ENCODE data around the gene TENM4. TPM values are rescaled to one million over a fixed set of nuclear protein-coding genes. Genes with fewer than 3 reads are reported as not detected.

The TENM4 gene
- polyA plus RNA-seq, 1 experiment: 0.39 TPM

DNA sequence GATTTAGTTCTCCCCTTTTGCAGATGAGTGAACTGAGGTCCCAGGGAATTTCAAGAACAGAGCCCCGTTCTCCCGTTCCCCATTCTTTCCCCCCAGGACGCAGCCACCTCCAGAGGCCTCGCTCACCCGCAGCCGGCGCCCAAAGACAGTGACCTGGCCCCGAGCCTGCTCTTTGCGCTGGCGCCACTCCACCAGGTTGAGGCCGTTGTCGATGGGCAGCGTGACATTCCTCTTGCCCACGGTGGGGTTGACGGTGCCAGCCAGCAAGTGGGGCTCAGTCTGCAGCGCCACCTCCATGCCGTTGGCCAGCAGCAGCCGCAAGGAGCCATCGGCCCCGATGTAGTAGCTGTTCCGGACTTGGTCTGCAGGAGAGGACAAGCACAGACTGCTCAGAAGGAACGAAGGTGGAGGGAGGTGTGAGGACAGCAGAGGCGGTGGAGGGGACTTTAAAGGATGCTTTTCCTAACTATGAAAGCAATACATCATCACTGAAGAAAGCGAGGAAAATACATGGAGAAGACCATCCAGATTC, 764.7 kb downstream of the TENM4 start:
- POLR2A ChIA-PET: no interaction called here
- H3K36me3 ChIP-seq (ENCODE audit: control insufficient read depth, insufficient read depth, low read length): no peaks in the 10 kb centered on the region
- TF ChIP-seq, protein P1, sequence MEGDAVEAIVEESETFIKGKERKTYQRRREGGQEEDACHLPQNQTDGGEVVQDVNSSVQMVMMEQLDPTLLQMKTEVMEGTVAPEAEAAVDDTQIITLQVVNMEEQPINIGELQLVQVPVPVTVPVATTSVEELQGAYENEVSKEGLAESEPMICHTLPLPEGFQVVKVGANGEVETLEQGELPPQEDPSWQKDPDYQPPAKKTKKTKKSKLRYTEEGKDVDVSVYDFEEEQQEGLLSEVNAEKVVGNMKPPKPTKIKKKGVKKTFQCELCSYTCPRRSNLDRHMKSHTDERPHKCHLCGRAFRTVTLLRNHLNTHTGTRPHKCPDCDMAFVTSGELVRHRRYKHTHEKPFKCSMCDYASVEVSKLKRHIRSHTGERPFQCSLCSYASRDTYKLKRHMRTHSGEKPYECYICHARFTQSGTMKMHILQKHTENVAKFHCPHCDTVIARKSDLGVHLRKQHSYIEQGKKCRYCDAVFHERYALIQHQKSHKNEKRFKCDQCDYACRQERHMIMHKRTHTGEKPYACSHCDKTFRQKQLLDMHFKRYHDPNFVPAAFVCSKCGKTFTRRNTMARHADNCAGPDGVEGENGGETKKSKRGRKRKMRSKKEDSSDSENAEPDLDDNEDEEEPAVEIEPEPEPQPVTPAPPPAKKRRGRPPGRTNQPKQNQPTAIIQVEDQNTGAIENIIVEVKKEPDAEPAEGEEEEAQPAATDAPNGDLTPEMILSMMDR (IDR thresholded peaks at IDR 0.05; ENCODE audit: insufficient read depth, low read depth, low read length): no peak
- CTCF ChIA-PET: interaction anchor here (1.9 kb wide), 1 partner anchor 30 kb away, joined by 7 read pairs; no protein-coding TSS in a partner anchor
- no peak for DNase-seq (ENCODE audit: low read depth)
- H3K27me3 ChIP-seq (ENCODE audit: control insufficient read depth, insufficient read depth, low read length): no peaks in the 10 kb centered on the region
- no peak overlapping the region for H3K4me3 ChIP-seq (ENCODE audit: low read depth, low read length)

DNA sequence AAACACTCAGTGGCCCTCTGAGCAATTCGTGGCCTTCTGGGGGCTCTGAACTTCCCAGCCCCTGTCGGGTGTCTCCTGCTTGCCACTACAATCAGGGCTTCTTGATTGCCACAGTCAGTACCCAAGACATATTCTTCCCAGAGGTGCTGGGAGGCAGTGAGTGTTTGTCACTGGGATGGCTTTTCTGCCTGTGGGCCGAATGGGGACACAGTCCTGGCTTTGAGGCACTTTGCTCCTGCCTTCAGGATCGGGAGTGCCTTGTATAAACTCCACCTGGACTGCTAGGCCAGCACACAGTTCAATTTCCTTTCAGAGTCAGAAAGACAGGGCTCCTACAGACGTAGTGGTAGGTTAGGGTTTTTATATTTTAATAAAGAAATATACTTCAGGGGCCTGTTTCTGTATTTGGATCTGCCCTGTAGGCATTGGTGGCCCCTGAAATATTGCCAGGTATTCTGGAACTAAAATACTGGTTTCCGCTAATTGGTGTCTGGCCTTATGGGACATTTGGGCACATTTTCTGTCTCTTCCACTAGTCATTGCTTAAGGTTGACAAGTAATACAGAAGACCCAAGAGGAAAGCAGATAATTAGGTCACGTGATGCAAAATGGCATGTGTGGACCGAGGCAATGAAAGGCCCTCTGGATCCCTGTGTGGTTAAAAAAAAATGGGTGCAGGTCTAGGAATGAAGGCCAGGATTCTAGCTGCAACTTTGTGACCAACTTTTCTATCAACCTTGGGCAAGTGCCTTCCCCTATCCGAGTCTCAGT, 767.8 kb downstream of the TENM4 start:
- Histone ChIP-seq H3K4me3 (ENCODE audit: low read depth, low read length) (no peak overlapping the region), H3K27me3 (ENCODE audit: control insufficient read depth, insufficient read depth, low read length) (no peaks in the 10 kb centered on the region), H3K36me3 (ENCODE audit: control insufficient read depth, insufficient read depth, low read length) (no peaks in the 10 kb centered on the region)
- TF ChIP-seq, protein P1 (IDR thresholded peaks at IDR 0.05; ENCODE audit: insufficient read depth, low read depth, low read length): no peak
- DNase-seq (ENCODE audit: low read depth): no peak
- ChIA-PET POLR2A (no interaction called here), CTCF (interaction anchor here (1.4 kb wide), 1 partner anchor 27 kb away, joined by 5 read pairs; no protein-coding TSS in a partner anchor)

DNA sequence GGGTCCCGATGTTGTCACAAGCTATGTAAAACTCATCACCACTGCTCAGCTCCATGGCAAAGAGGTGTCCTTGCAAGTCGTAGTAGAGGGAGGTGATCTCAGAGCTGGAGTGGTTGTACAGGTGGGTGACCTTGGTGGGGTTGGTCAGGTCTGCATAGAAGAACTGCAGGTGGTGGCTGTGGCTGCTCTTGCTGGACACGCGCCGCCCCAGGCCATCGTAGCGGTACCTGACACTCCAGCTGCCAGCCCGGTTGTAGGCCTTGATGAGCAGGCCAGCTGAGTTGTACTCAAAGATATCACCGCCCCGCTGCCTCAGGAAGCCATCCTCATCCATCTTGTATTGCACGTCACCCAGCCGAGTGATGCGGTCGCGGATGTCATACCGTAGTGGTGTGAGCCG, 771.6 kb downstream of the TENM4 start:
- Histone ChIP-seq H3K4me3 (ENCODE audit: low read depth, low read length) (no peak overlapping the region), H3K27me3 (ENCODE audit: control insufficient read depth, insufficient read depth, low read length) (no peaks in the 10 kb centered on the region), H3K36me3 (ENCODE audit: control insufficient read depth, insufficient read depth, low read length) (no peaks in the 10 kb centered on the region)
- TF ChIP-seq, protein P1 (IDR thresholded peaks at IDR 0.05; ENCODE audit: insufficient read depth, low read depth, low read length): no peak
- POLR2A ChIA-PET: no interaction called here
- CTCF ChIA-PET: interaction anchor here (1.0 to 1.5 kb wide), 3 partner anchors 16 to 24 kb away, joined by 3 to 5 read pairs (median 3); no protein-coding TSS in a partner anchor
- DNase-seq (ENCODE audit: low read depth): no peak

DNA sequence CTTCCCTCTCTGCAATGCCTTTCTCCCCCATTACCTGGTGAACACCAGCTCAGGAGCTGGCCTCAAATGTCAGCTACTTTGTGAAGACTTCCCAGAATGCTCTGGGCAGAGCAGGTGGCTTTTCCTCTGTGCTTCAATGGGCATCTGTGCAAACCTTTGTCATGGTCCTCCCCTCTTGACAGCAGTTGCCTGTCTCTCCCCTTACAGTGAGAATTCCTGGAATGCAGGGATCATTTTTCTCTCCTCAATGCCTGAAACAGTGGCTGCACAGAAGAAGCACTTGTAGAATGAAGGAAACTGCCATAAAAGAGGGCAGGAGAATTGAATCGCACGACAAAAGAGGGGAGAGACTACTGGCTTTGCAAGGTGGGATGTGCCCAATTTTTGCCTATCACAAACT, 773.4 kb downstream of the TENM4 start:
- POLR2A ChIA-PET: no interaction called here
- no peak for DNase-seq (ENCODE audit: low read depth)
- CTCF ChIA-PET: interaction anchor here (1.4 kb wide), 1 partner anchor 13 kb away, joined by 3 read pairs; no protein-coding TSS in a partner anchor
- TF ChIP-seq, protein P1 (IDR thresholded peaks at IDR 0.05; ENCODE audit: insufficient read depth, low read depth, low read length): no peak
- no peak overlapping the region for H3K4me3 ChIP-seq (ENCODE audit: low read depth, low read length)
- no peaks in the 10 kb centered on the region for H3K27me3 ChIP-seq (ENCODE audit: control insufficient read depth, insufficient read depth, low read length)
- no peaks in the 10 kb centered on the region for H3K36me3 ChIP-seq (ENCODE audit: control insufficient read depth, insufficient read depth, low read length)

DNA sequence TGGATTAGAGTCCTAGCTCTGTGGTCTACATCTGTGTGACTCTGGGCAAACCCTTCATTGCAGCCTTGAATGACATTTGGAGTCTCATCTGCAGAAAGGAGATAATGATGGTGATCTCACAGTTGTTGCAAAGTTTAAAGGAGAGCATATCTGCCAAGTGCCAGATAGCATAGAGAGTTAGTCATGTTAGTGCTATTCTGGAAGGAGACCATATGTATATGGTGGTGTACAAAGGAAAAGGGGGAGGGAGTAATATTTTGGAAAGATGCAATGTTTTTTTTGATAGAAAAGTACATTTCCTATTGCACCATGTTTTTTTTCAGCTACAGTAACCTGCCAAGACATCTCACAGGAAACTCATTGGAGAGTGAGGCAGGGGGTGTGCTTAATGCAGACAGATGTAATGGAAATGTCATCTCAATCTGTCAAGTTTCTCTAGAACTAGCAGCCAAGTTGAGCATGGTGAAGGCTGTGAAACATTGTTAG, 774.1 kb downstream of the TENM4 start:
- TF ChIP-seq, protein P1 (IDR thresholded peaks at IDR 0.05; ENCODE audit: insufficient read depth, low read depth, low read length): no peak
- H3K4me3 ChIP-seq (ENCODE audit: low read depth, low read length): no peak overlapping the region
- no peaks in the 10 kb centered on the region for H3K36me3 ChIP-seq (ENCODE audit: control insufficient read depth, insufficient read depth, low read length)
- H3K27me3 ChIP-seq (ENCODE audit: control insufficient read depth, insufficient read depth, low read length): no peaks in the 10 kb centered on the region
- DNase-seq (ENCODE audit: low read depth): no peak
- ChIA-PET CTCF (interaction anchor here (0.9 to 1.4 kb wide), 2 partner anchors 13 to 20 kb away, joined by 3 read pairs; no protein-coding TSS in a partner anchor), POLR2A (no interaction called here)

Measured in BJ (cell line).